ENCODE data around the gene ZNF350. TPM values are rescaled to one million over a fixed set of nuclear protein-coding genes. Genes with fewer than 3 reads are reported as not detected.

The ZNF350 gene
- total and polyA plus RNA-seq, 4 donors, result 2.1 to 4.9 (median 3.6) TPM

GRCh38 chr19:51977346-51977745 lies 9.3 kb downstream of the ZNF350 start:
- H3K36me3 ChIP-seq (ENCODE audit: control insufficient read depth in 4 of 4, insufficient read depth in 3 of 4, low read depth in 1 of 4, low read length in 3 of 4), result peaks cover 14 to 49% (median 44%) of the 10 kb centered on the region in 4 donors
- 93% methylated on average over 7 of the region's 7 CpGs for WGBS
- TF ChIP-seq FOXA2 (IDR thresholded peaks at IDR 0.05) (no peak), GABPA (IDR thresholded peaks at IDR 0.05 in 1 of 2, conservative IDR thresholded peaks at IDR 0.05 in 1 of 2) (no peak), MAX (IDR thresholded peaks at IDR 0.05) (no peak), JUND (IDR thresholded peaks at IDR 0.05) (no peak), NR2F2 (IDR thresholded peaks at IDR 0.05) (no peak), HNF4G (IDR thresholded peaks at IDR 0.05) (no peak), RAD21 (IDR thresholded peaks at IDR 0.05) (no peak)
- TF ChIP-seq, protein P1, sequence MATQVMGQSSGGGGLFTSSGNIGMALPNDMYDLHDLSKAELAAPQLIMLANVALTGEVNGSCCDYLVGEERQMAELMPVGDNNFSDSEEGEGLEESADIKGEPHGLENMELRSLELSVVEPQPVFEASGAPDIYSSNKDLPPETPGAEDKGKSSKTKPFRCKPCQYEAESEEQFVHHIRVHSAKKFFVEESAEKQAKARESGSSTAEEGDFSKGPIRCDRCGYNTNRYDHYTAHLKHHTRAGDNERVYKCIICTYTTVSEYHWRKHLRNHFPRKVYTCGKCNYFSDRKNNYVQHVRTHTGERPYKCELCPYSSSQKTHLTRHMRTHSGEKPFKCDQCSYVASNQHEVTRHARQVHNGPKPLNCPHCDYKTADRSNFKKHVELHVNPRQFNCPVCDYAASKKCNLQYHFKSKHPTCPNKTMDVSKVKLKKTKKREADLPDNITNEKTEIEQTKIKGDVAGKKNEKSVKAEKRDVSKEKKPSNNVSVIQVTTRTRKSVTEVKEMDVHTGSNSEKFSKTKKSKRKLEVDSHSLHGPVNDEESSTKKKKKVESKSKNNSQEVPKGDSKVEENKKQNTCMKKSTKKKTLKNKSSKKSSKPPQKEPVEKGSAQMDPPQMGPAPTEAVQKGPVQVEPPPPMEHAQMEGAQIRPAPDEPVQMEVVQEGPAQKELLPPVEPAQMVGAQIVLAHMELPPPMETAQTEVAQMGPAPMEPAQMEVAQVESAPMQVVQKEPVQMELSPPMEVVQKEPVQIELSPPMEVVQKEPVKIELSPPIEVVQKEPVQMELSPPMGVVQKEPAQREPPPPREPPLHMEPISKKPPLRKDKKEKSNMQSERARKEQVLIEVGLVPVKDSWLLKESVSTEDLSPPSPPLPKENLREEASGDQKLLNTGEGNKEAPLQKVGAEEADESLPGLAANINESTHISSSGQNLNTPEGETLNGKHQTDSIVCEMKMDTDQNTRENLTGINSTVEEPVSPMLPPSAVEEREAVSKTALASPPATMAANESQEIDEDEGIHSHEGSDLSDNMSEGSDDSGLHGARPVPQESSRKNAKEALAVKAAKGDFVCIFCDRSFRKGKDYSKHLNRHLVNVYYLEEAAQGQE (IDR thresholded peaks at IDR 0.05), result no peak
- TF ChIP-seq, protein P2, sequence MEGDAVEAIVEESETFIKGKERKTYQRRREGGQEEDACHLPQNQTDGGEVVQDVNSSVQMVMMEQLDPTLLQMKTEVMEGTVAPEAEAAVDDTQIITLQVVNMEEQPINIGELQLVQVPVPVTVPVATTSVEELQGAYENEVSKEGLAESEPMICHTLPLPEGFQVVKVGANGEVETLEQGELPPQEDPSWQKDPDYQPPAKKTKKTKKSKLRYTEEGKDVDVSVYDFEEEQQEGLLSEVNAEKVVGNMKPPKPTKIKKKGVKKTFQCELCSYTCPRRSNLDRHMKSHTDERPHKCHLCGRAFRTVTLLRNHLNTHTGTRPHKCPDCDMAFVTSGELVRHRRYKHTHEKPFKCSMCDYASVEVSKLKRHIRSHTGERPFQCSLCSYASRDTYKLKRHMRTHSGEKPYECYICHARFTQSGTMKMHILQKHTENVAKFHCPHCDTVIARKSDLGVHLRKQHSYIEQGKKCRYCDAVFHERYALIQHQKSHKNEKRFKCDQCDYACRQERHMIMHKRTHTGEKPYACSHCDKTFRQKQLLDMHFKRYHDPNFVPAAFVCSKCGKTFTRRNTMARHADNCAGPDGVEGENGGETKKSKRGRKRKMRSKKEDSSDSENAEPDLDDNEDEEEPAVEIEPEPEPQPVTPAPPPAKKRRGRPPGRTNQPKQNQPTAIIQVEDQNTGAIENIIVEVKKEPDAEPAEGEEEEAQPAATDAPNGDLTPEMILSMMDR (IDR thresholded peaks at IDR 0.05; ENCODE audit: low read depth, low read length, missing input control), result no peak

DNA sequence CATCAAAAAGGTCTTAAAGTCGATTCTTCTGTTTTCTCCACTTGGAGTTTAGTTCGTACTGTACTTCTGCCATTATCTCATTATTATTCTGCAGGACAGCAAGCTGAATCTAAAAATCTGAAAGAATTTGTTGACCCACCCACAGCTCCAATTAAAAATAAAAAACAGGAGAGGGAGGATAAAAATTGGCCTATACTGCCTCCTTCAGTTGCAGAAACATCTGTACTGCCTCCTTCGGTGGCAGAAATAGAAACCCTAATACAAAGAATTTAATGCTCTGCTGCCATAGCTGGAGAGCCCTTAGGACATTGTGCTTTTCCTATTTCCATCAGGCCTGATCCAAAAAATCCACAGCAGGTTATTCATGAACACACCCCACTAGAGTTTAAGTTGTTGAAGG lies 9.8 kb downstream of the ZNF350 start:
- Histone ChIP-seq H3K9me3 (ENCODE audit: control insufficient read depth in 4 of 4, low read length in 3 of 4) (peaks cover 60 to 91% (median 65%) of the 10 kb centered on the region in 4 donors), H3K36me3 (ENCODE audit: control insufficient read depth in 4 of 4, insufficient read depth in 3 of 4, low read depth in 1 of 4, low read length in 3 of 4) (peaks cover 14 to 54% (median 49%) of the 10 kb centered on the region in 4 donors), H3K27me3 (ENCODE audit: control insufficient read depth in 4 of 4, insufficient read depth in 4 of 4, low read length in 3 of 4) (no peaks in the 10 kb centered on the region), H3K4me3 (ENCODE audit: low read depth in 1 of 3, low read length in 3 of 3) (peak overlapping the region in 1 of 3 donors; percentile 18), H3K27ac (ENCODE audit: low read depth in 1 of 2, low read length in 2 of 2) (no peak overlapping the region), H3K4me1 (ENCODE audit: control insufficient read depth in 4 of 4, insufficient read depth in 4 of 4, low read length in 3 of 4) (no peaks in the 10 kb centered on the region), H3K9ac (ENCODE audit: low read depth in 1 of 2, low read length in 2 of 2) (no peak overlapping the region)
- no peak for DNase-seq (ENCODE audit: low spot score)
- 93% methylated on average over 3 of the region's 3 CpGs for WGBS
- TF ChIP-seq ATF3 (IDR thresholded peaks at IDR 0.05) (no peak), YY1 (IDR thresholded peaks at IDR 0.05) (no peak), NR2F2 (IDR thresholded peaks at IDR 0.05) (no peak), TAF1 (conservative IDR thresholded peaks at IDR 0.05) (no peak), EGR1 (IDR thresholded peaks at IDR 0.05; ENCODE audit: low read depth in 2 of 2) (no peak), RAD21 (IDR thresholded peaks at IDR 0.05) (no peak), FOXA1 (IDR thresholded peaks at IDR 0.05) (no peak), JUND (IDR thresholded peaks at IDR 0.05) (no peak), FOXA2 (IDR thresholded peaks at IDR 0.05) (no peak), SP1 (IDR thresholded peaks at IDR 0.05) (no peak), RXRA (IDR thresholded peaks at IDR 0.05) (no peak), HNF4G (IDR thresholded peaks at IDR 0.05) (no peak), GABPA (IDR thresholded peaks at IDR 0.05 in 1 of 2, conservative IDR thresholded peaks at IDR 0.05 in 1 of 2) (no peak), MAX (IDR thresholded peaks at IDR 0.05) (no peak)
- TF ChIP-seq, protein P1 (IDR thresholded peaks at IDR 0.05), result no peak
- TF ChIP-seq, protein P3, sequence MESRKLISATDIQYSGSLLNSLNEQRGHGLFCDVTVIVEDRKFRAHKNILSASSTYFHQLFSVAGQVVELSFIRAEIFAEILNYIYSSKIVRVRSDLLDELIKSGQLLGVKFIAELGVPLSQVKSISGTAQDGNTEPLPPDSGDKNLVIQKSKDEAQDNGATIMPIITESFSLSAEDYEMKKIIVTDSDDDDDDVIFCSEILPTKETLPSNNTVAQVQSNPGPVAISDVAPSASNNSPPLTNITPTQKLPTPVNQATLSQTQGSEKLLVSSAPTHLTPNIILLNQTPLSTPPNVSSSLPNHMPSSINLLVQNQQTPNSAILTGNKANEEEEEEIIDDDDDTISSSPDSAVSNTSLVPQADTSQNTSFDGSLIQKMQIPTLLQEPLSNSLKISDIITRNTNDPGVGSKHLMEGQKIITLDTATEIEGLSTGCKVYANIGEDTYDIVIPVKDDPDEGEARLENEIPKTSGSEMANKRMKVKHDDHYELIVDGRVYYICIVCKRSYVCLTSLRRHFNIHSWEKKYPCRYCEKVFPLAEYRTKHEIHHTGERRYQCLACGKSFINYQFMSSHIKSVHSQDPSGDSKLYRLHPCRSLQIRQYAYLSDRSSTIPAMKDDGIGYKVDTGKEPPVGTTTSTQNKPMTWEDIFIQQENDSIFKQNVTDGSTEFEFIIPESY (IDR thresholded peaks at IDR 0.05), result no peak
- TF ChIP-seq, protein P2 (IDR thresholded peaks at IDR 0.05; ENCODE audit: low read depth, low read length, missing input control), result no peak

More at GRCh38 chr19:51977346-51977745, 9.3 kb downstream of the ZNF350 start:
- Histone ChIP-seq H3K9me3 (ENCODE audit: control insufficient read depth in 4 of 4, low read length in 3 of 4) (peaks cover 55 to 91% (median 64%) of the 10 kb centered on the region in 4 donors), H3K27me3 (ENCODE audit: control insufficient read depth in 4 of 4, insufficient read depth in 4 of 4, low read length in 3 of 4) (no peaks in the 10 kb centered on the region), H3K4me3 (ENCODE audit: low read depth in 1 of 3, low read length in 3 of 3) (peak overlapping the region in 1 of 3 donors; percentile 17), H3K4me1 (ENCODE audit: control insufficient read depth in 4 of 4, insufficient read depth in 4 of 4, low read length in 3 of 4) (no peaks in the 10 kb centered on the region), H3K27ac (ENCODE audit: low read depth in 1 of 2, low read length in 2 of 2) (no peak overlapping the region), H3K9ac (ENCODE audit: low read depth in 1 of 2, low read length in 2 of 2) (no peak overlapping the region)
- no peak for DNase-seq (ENCODE audit: low spot score)

All from liver (tissue), 9 donors.